Endothelial cell of umbilical vein (primary cell): ENCODE data around the gene THSD4. TPM values are rescaled to one million over a fixed set of nuclear protein-coding genes. Genes with fewer than 3 reads are reported as not detected.

Source experiments
- BruUV-seq: library from RNA; stranded (reverse); fragments of 400-500 nt; replicated peaks from 2 replicates; lab custom pipeline; 2021; lab: Mats Ljungman, UMichigan
- CTCF ChIA-PET: fragments of 300-600, 350-600 bp; sonication (Branson Sonifier 250); formaldehyde crosslinking; loops from one replicate; lab custom pipeline; 2021; ENCODE audit warnings: antibody characterized with exemption, inconsistent platforms; lab: Charles Lee
- POLR2A ChIA-PET: fragments of 300-600, 350-600 bp; sonication (Branson Sonifier 250); formaldehyde crosslinking; loops from one replicate; lab custom pipeline; 2021; ENCODE audit warnings: antibody characterized with exemption, inconsistent platforms; lab: Charles Lee
- DNase-seq: peaks from one replicate; pipeline ENCODE4 v3.0.0-alpha.2; 2011; ENCODE audit warnings: low read depth, low spot score
- FAIRE-seq: peaks from 2 replicates; lab custom pipeline; 2011; peaks lifted over from hg19 to GRCh38; lab: Jason Lieb, UNC
- H2AFZ ChIP-seq: 2 replicates; pipeline ENCODE4 v1.6.0; 2012; ENCODE audit warnings: low read depth, low read length, control low read depth, inconsistent platforms
- H3K27ac ChIP-seq: 2 replicates; pipeline ENCODE4 v1.5.1; 2011; ENCODE audit warnings: low read depth, mild to moderate bottlenecking, control low read depth, low read length, moderate library complexity; ENCODE audit not compliant: insufficient read depth
- H3K27me3 ChIP-seq, 2 experiments: 2 replicates each; pipeline versions ENCODE4 v1.6.0 to v1.6.1; 2011; ENCODE audit warnings: low read length in 2 of 2, mixed read lengths in 1 of 2; ENCODE audit not compliant: control insufficient read depth in 2 of 2, insufficient read depth in 2 of 2
- H3K36me3 ChIP-seq, 2 experiments: 2 replicates in 1 of 2; 3 replicates in 1 of 2; pipeline ENCODE4 v1.5.1; 2011; ENCODE audit warnings: low read length in 2 of 2, mild to moderate bottlenecking in 1 of 2, moderate library complexity in 1 of 2; ENCODE audit not compliant: control insufficient read depth in 2 of 2, insufficient read depth in 2 of 2; ENCODE audit errors: extremely low read depth in 1 of 2
- H3K4me1 ChIP-seq: 3 replicates; pipeline ENCODE4 v1.5.1; 2011; ENCODE audit warnings: mild to moderate bottlenecking, low read length; ENCODE audit not compliant: control insufficient read depth, insufficient read depth; ENCODE audit errors: extremely low read depth
- H3K4me2 ChIP-seq: 2 replicates; pipeline ENCODE4 v1.6.1; 2011; ENCODE audit warnings: low read length, control low read depth, mixed read lengths; ENCODE audit not compliant: insufficient read depth
- H3K4me3 ChIP-seq, 3 experiments: fragments of 200-600 bp in 1 of 3; sonication (generic), shearing (Covaris generic) in 1 of 3; replicated peaks in 1 of 3; 2 replicates each; pipeline ENCODE4 v1.5.1; 2011 to 2016; ENCODE audit warnings: control low read depth in 3 of 3, low read length in 3 of 3, mild to moderate bottlenecking in 2 of 3, inconsistent platforms in 1 of 3, low read depth in 1 of 3, moderate library complexity in 1 of 3; ENCODE audit not compliant: insufficient read depth in 1 of 3
- H3K79me2 ChIP-seq: 2 replicates; pipeline ENCODE4 v1.6.0; 2012; ENCODE audit warnings: low read length, inconsistent platforms; ENCODE audit not compliant: control insufficient read depth, insufficient read depth
- H3K9ac ChIP-seq: replicated peaks from 2 replicates; pipeline ENCODE3; 2011; ENCODE audit warnings: low read length, control low read depth; ENCODE audit not compliant: insufficient read depth; ENCODE audit errors: extremely low read depth
- H3K9me1 ChIP-seq: replicated peaks from 3 replicates; pipeline ENCODE4 v1.6.0; 2011; ENCODE audit warnings: mild to moderate bottlenecking, low read length; ENCODE audit not compliant: control insufficient read depth, insufficient read depth; ENCODE audit errors: extremely low read depth
- H3K9me3 ChIP-seq: replicated peaks from 2 replicates; pipeline ENCODE4 v1.5.1; 2012; ENCODE audit warnings: low read length, inconsistent platforms; ENCODE audit not compliant: control insufficient read depth, insufficient read depth
- H4K20me1 ChIP-seq: replicated peaks from 2 replicates; pipeline ENCODE3; 2011; ENCODE audit warnings: mild to moderate bottlenecking, low read length; ENCODE audit not compliant: control insufficient read depth, insufficient read depth; ENCODE audit errors: extremely low read depth
- EZH2 ChIP-seq: IDR thresholded peaks from 2 replicates; pipeline ENCODE4 v1.6.1; 2012; ENCODE audit warnings: borderline replicate concordance, low read depth, mild to moderate bottlenecking, moderate library complexity, low read length, inconsistent platforms; ENCODE audit not compliant: severe bottlenecking
- FOS ChIP-seq: IDR thresholded peaks from 2 replicates; pipeline ENCODE4 v1.6.1; 2011; ENCODE audit warnings: mild to moderate bottlenecking, low read length, moderate library complexity, borderline replicate concordance; ENCODE audit not compliant: insufficient read depth
- GATA2 ChIP-seq: IDR thresholded peaks from 2 replicates; pipeline ENCODE4 v1.7.0; 2011; ENCODE audit warnings: low read depth, mild to moderate bottlenecking, moderate library complexity, mixed read lengths, low read length; ENCODE audit not compliant: insufficient read length, insufficient read depth
- JUN ChIP-seq: IDR thresholded peaks from 2 replicates; pipeline ENCODE4 v1.6.1; 2011; ENCODE audit warnings: borderline replicate concordance, low read depth; ENCODE audit not compliant: insufficient read length, insufficient read depth
- MAX ChIP-seq: IDR thresholded peaks from 2 replicates; pipeline ENCODE4 v1.6.1; 2011; ENCODE audit not compliant: insufficient read depth, insufficient read length
- MYC ChIP-seq: IDR thresholded peaks from one replicate; pipeline ENCODE4 v1.6.1; 2011; ENCODE audit warnings: mild to moderate bottlenecking, low read depth, low read length
- POLR2A ChIP-seq: IDR thresholded peaks from 2 replicates; pipeline ENCODE4 v1.6.1; 2012; ENCODE audit warnings: low read depth, mild to moderate bottlenecking, control low read depth, low read length
- POLR2AphosphoS5 ChIP-seq: IDR thresholded peaks from 2 replicates; pipeline ENCODE4 v1.6.1; 2012; ENCODE audit warnings: low read depth, mild to moderate bottlenecking, control low read depth, low read length, moderate library complexity; ENCODE audit not compliant: insufficient read depth
- dilution Hi-C: fragments of 300-500 bp; cut with MboI; formaldehyde crosslinking; loops from one replicate; pipeline ENCODE4 v1.15.0; 2019; ENCODE audit warnings: low sequenced_read_pairs; ENCODE audit not compliant: extremely low pct_ligation_motif_present
- intact Hi-C: fragments of 100-400 bp; cut with micrococcal nuclease; formaldehyde crosslinking; loops from one replicate; pipeline ENCODE4 v1.10.0; 2022
- polyA plus RNA-seq, 4 experiments: library from polyadenylated mRNA; depleted of rRNA in 3 of 4; stranded (reverse) in 3 of 4; unstranded in 1 of 4; fragments of >200 nt; gene quantifications; 2 replicates each; pipeline versions ENCODE4 v1.2.1 to v1.2.3, GENCODE V29; 2011 to 2012; ENCODE audit warnings: missing spikeins in 1 of 4
- total RNA-seq: library from RNA; stranded (reverse); gene quantifications from 2 replicates; pipeline ENCODE4 v1.2.3, GENCODE V29; 2021
- TF ChIP-seq, protein P1 (sequence below), 2 donors: IDR thresholded peaks; 1 replicate in 1 of 2; 2 replicates in 1 of 2; pipeline ENCODE4 v1.5.1; 2011; ENCODE audit warnings: low read length in 2 of 2, mild to moderate bottlenecking in 2 of 2, moderate library complexity in 2 of 2, control low read depth in 1 of 2, inconsistent platforms in 1 of 2, low read depth in 1 of 2; ENCODE audit not compliant: insufficient read depth in 1 of 2; ENCODE audit errors: extremely low read depth in 1 of 2

The THSD4 gene
- total and polyA plus RNA-seq, 2 donors (not counting 3 experiments of a cell fraction or from before 2014, with no cell fraction given) = 9.9 to 25.4 TPM

GRCh38 chr15:71708741-71709140 lies 593.5 kb downstream of the THSD4 start:
- Histone ChIP-seq H3K9me3 (no peaks in the 10 kb centered on the region), H3K9me1 (no peaks in the 10 kb centered on the region), H3K4me1 (peaks cover 8% of the 10 kb centered on the region), H3K36me3 (no peaks in the 10 kb centered on the region), H3K27ac (no peak overlapping the region), H4K20me1 (no peaks in the 10 kb centered on the region), H2AFZ (no peak overlapping the region), H3K9ac (no peak overlapping the region), H3K27me3 (peaks cover 0 to 5% of the 10 kb centered on the region in 2 experiments), H3K4me3 (no peak overlapping the region), H3K79me2 (no peaks in the 10 kb centered on the region), H3K4me2 (no peak overlapping the region)
- CTCF ChIA-PET = no interaction called here
- POLR2A ChIA-PET = no interaction called here
- dilution Hi-C loops (no loop called here), intact Hi-C loops (no loop called here)
- DNase-seq (no peak), FAIRE-seq (no peak)
- no TSS peak for BruUV-seq
- no peak for TF ChIP-seq POLR2AphosphoS5
- TF ChIP-seq EZH2 = no peak
- no peak for TF ChIP-seq GATA2
- TF ChIP-seq MAX = no peak
- TF ChIP-seq JUN = no peak
- no peak for TF ChIP-seq POLR2A
- no peak for TF ChIP-seq MYC
- TF ChIP-seq, protein P1, sequence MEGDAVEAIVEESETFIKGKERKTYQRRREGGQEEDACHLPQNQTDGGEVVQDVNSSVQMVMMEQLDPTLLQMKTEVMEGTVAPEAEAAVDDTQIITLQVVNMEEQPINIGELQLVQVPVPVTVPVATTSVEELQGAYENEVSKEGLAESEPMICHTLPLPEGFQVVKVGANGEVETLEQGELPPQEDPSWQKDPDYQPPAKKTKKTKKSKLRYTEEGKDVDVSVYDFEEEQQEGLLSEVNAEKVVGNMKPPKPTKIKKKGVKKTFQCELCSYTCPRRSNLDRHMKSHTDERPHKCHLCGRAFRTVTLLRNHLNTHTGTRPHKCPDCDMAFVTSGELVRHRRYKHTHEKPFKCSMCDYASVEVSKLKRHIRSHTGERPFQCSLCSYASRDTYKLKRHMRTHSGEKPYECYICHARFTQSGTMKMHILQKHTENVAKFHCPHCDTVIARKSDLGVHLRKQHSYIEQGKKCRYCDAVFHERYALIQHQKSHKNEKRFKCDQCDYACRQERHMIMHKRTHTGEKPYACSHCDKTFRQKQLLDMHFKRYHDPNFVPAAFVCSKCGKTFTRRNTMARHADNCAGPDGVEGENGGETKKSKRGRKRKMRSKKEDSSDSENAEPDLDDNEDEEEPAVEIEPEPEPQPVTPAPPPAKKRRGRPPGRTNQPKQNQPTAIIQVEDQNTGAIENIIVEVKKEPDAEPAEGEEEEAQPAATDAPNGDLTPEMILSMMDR (IDR thresholded peaks at IDR 0.05; ENCODE audit: extremely low read depth in 1 of 2, insufficient read depth in 1 of 2, low read depth in 1 of 2, low read length in 2 of 2) = no peak
- no peak for TF ChIP-seq FOS
